PC-9 (cell line): ENCODE data around the gene GOLGA5.

Experiments used
- CTCF ChIP-seq: fragments of 200-600 bp; sonication (generic); conservative IDR thresholded peaks from 2 replicates; pipeline ENCODE4 v1.6.1; 2017; ENCODE audit warnings: mixed run types, antibody characterized with exemption, mild to moderate bottlenecking, moderate library complexity
- EZH2 ChIP-seq: fragments of 200-600 bp; sonication (generic); IDR thresholded peaks from 2 replicates; pipeline ENCODE4 v1.8.0; 2017; ENCODE audit warnings: antibody characterized with exemption, low read depth

DNA sequence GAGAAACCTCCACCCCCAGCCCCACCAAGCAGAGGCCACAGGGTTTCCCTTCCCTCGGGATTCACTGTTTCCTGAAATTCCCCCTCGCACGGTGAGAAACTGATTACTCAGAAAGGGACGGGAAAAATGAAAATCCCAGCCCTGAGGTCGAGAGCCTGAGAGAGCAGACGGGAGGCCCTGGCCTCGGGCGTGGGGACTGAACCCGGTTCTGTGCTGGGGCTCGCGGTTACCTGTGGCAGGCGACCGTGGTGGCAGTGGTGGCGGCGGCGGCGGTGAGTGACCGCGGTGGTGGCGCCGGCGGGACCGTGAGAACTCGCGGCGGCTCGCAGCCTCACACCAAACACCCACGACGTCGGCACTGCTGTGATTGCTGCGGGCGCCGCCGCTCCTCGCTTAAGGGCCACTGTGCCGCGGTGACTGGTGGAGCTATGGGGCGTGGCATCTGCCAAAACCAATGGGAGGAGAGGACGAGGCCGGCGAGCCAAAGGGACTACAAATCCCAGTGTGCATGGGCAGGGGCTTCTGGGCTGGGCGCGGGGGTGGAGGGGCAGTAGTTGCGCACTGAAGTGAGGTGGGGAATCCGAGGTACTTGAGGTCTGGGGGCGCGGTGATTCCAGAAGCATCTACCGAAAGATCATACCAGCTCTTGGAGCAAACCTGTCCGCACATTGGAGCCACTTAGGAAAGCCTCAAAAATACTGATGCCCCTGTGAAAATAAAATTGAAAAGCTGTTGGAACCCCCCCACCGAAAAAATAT, 45.7 kb upstream of the GOLGA5 start, which contains the start of gene LGMN:
- TF ChIP-seq CTCF (no peak), EZH2 (no peak)
